ENCODE measurements around the gene MFSD12. TPM values are rescaled to one million over a fixed set of nuclear protein-coding genes. Genes with fewer than 3 reads are reported as not detected.
"Not testable (repeated sequence)": the region's sequence is repeated elsewhere in the genome, so short reads cannot be mapped to it uniquely, and the experiment has no call there.

The MFSD12 gene
- polyA plus RNA-seq, 1 donor = 33.7 TPM

GRCh38 chr19:3512562-3513228 lies 44.7 kb downstream of the MFSD12 start:
- 73% methylated on average over 2 of the region's 17 CpGs for WGBS (ENCODE audit: insufficient coverage, low lambda C conversion rate)
- Histone ChIP-seq H3K27ac (ENCODE audit: low read length) (no peak overlapping the region), H3K4me3 (ENCODE audit: low read length) (no peak overlapping the region), H3K4me1 (ENCODE audit: control insufficient read depth, insufficient read depth, low read length) (peaks cover 4% of the 10 kb centered on the region), H3K27me3 (ENCODE audit: control insufficient read depth, insufficient read depth, low read length) (no peaks in the 10 kb centered on the region), H3K9me3 (ENCODE audit: control insufficient read depth, low read depth, low read length) (no peaks in the 10 kb centered on the region), H3K36me3 (ENCODE audit: control insufficient read depth, insufficient read depth, low read length) (peaks cover 52% of the 10 kb centered on the region)
- no peak for DNase-seq

GRCh38 chr19:3511506-3512251 lies 45.7 kb downstream of the MFSD12 start:
- WGBS (ENCODE audit: insufficient coverage, low lambda C conversion rate) = no CpG with 5 or more reads among the region's 26 CpGs
- Histone ChIP-seq H3K4me1 (ENCODE audit: control insufficient read depth, insufficient read depth, low read length) (peaks cover 10% of the 10 kb centered on the region), H3K27ac (ENCODE audit: low read length) (no peak overlapping the region), H3K4me3 (ENCODE audit: low read length) (no peak overlapping the region), H3K27me3 (ENCODE audit: control insufficient read depth, insufficient read depth, low read length) (no peaks in the 10 kb centered on the region), H3K36me3 (ENCODE audit: control insufficient read depth, insufficient read depth, low read length) (peaks cover 52% of the 10 kb centered on the region), H3K9me3 (ENCODE audit: control insufficient read depth, low read depth, low read length) (no peaks in the 10 kb centered on the region)
- no peak for DNase-seq

GRCh38 chr19:3510727-3511126 lies 46.7 kb downstream of the MFSD12 start:
- peaks cover 10% of the 10 kb centered on the region for H3K4me1 ChIP-seq (ENCODE audit: control insufficient read depth, insufficient read depth, low read length)
- DNase-seq = no peak
- WGBS (ENCODE audit: insufficient coverage, low lambda C conversion rate) = no CpG with 5 or more reads among the region's 22 CpGs

GRCh38 chr19:3509566-3509989 lies 47.8 kb downstream of the MFSD12 start:
- Histone ChIP-seq H3K36me3 (ENCODE audit: control insufficient read depth, insufficient read depth, low read length) (peaks cover 48% of the 10 kb centered on the region), H3K27ac (ENCODE audit: low read length) (no peak overlapping the region), H3K4me3 (ENCODE audit: low read length) (no peak overlapping the region), H3K4me1 (ENCODE audit: control insufficient read depth, insufficient read depth, low read length) (peaks cover 10% of the 10 kb centered on the region), H3K9me3 (ENCODE audit: control insufficient read depth, low read depth, low read length) (no peaks in the 10 kb centered on the region), H3K27me3 (ENCODE audit: control insufficient read depth, insufficient read depth, low read length) (no peaks in the 10 kb centered on the region)
- no peak for DNase-seq
- no CpG with 5 or more reads among the region's 15 CpGs for WGBS (ENCODE audit: insufficient coverage, low lambda C conversion rate)

More at GRCh38 chr19:3510727-3511126, 46.7 kb downstream of the MFSD12 start:
- no peaks in the 10 kb centered on the region for H3K9me3 ChIP-seq (ENCODE audit: control insufficient read depth, low read depth, low read length)
- H3K36me3 ChIP-seq (ENCODE audit: control insufficient read depth, insufficient read depth, low read length) = peaks cover 52% of the 10 kb centered on the region
- H3K27me3 ChIP-seq (ENCODE audit: control insufficient read depth, insufficient read depth, low read length) = no peaks in the 10 kb centered on the region
- H3K27ac ChIP-seq (ENCODE audit: low read length) = no peak overlapping the region
- H3K4me3 ChIP-seq (ENCODE audit: low read length) = no peak overlapping the region

GRCh38 chr19:3508771-3509535 lies 48.4 kb downstream of the MFSD12 start:
- Histone ChIP-seq H3K4me1 (ENCODE audit: control insufficient read depth, insufficient read depth, low read length) (peaks cover 10% of the 10 kb centered on the region), H3K9me3 (ENCODE audit: control insufficient read depth, low read depth, low read length) (no peaks in the 10 kb centered on the region), H3K36me3 (ENCODE audit: control insufficient read depth, insufficient read depth, low read length) (peaks cover 45% of the 10 kb centered on the region), H3K4me3 (ENCODE audit: low read length) (no peak overlapping the region), H3K27me3 (ENCODE audit: control insufficient read depth, insufficient read depth, low read length) (no peaks in the 10 kb centered on the region), H3K27ac (ENCODE audit: low read length) (no peak overlapping the region)
- 88% methylated on average over 8 of the region's 23 CpGs for WGBS (ENCODE audit: insufficient coverage, low lambda C conversion rate)
- DNase-seq = no peak

GRCh38 chr19:3508121-3508661 lies 49.2 kb downstream of the MFSD12 start:
- H3K27ac ChIP-seq (ENCODE audit: low read length) = peak overlapping the region; percentile 38
- H3K9me3 ChIP-seq (ENCODE audit: control insufficient read depth, low read depth, low read length); H3K27me3 ChIP-seq (ENCODE audit: control insufficient read depth, insufficient read depth, low read length): not testable (repeated sequence)
- peak overlapping the region; percentile 71 for H3K4me3 ChIP-seq (ENCODE audit: low read length)
- H3K4me1 ChIP-seq (ENCODE audit: control insufficient read depth, insufficient read depth, low read length) = peaks cover 10% of the 10 kb centered on the region
- peak in 1 of 2 donors; percentile 61 for DNase-seq
- no CpG with 5 or more reads among the region's 18 CpGs for WGBS (ENCODE audit: insufficient coverage, low lambda C conversion rate)
- H3K36me3 ChIP-seq (ENCODE audit: control insufficient read depth, insufficient read depth, low read length) = peaks cover 39% of the 10 kb centered on the region

- 0% methylated on average over 1 of the region's 31 CpGs for WGBS (ENCODE audit: insufficient coverage, low lambda C conversion rate)
- DNase-seq = peak; percentile 55 to 71
- H3K27me3 ChIP-seq (ENCODE audit: control insufficient read depth, insufficient read depth, low read length) = no peaks in the 10 kb centered on the region
- peak overlapping the region; percentile 72 for H3K27ac ChIP-seq (ENCODE audit: low read length)
- no peaks in the 10 kb centered on the region for H3K9me3 ChIP-seq (ENCODE audit: control insufficient read depth, low read depth, low read length)
- peaks cover 37% of the 10 kb centered on the region for H3K36me3 ChIP-seq (ENCODE audit: control insufficient read depth, insufficient read depth, low read length)
- H3K4me1 ChIP-seq (ENCODE audit: control insufficient read depth, insufficient read depth, low read length) = peaks cover 10% of the 10 kb centered on the region
- H3K4me3 ChIP-seq (ENCODE audit: low read length) = peak overlapping the region; percentile 71
Measured at GRCh38 chr19:3507371-3508120, 49.8 kb downstream of the MFSD12 start.

GRCh38 chr19:3506384-3507340 lies 50.7 kb downstream of the MFSD12 start:
- Histone ChIP-seq H3K27me3 (ENCODE audit: control insufficient read depth, insufficient read depth, low read length) (no peaks in the 10 kb centered on the region), H3K4me1 (ENCODE audit: control insufficient read depth, insufficient read depth, low read length) (peaks cover 10% of the 10 kb centered on the region), H3K27ac (ENCODE audit: low read length) (peak overlapping the region; percentile 72), H3K4me3 (ENCODE audit: low read length) (peak overlapping the region; percentile 71), H3K36me3 (ENCODE audit: control insufficient read depth, insufficient read depth, low read length) (peaks cover 28% of the 10 kb centered on the region), H3K9me3 (ENCODE audit: control insufficient read depth, low read depth, low read length) (no peaks in the 10 kb centered on the region)
- DNase-seq = peak in 1 of 2 donors; percentile 47
- no CpG with 5 or more reads among the region's 69 CpGs for WGBS (ENCODE audit: insufficient coverage, low lambda C conversion rate)

Measured in large intestine (tissue), 3 donors.